Progenitor cell of endocrine pancreas (in vitro differentiated cells): ENCODE measurements around the gene ARHGAP26. TPM values are rescaled to one million over a fixed set of nuclear protein-coding genes. Genes with fewer than 3 reads are reported as not detected.

Source experiments
- DNase-seq: peaks from one replicate; pipeline ENCODE4 v3.0.0; 2021; ENCODE audit warnings: low spot score; ENCODE audit not compliant: unreplicated experiment
- H3K27ac Mint-ChIP-seq: 2 replicates; pipeline ENCODE4 v1.8.0; 2021; ENCODE audit warnings: mild to moderate bottlenecking, moderate library complexity, mixed read lengths
- H3K27me3 Mint-ChIP-seq: 2 replicates; pipeline ENCODE4 v1.8.0; 2021; ENCODE audit warnings: mixed read lengths
- H3K36me3 Mint-ChIP-seq: 2 replicates; pipeline ENCODE4 v1.8.0; 2022; ENCODE audit warnings: mixed read lengths; ENCODE audit not compliant: insufficient read depth
- H3K4me1 Mint-ChIP-seq: 2 replicates; pipeline ENCODE4 v1.8.0; 2021; ENCODE audit warnings: low read depth, mixed read lengths
- H3K4me3 Mint-ChIP-seq: 2 replicates; pipeline ENCODE4 v1.8.0; 2021; ENCODE audit warnings: low read depth, mild to moderate bottlenecking, moderate library complexity, mixed read lengths
- H3K9me3 Mint-ChIP-seq: 2 replicates; pipeline ENCODE4 v1.8.0; 2021; ENCODE audit warnings: low read depth, mixed read lengths
- total RNA-seq: library from RNA; stranded (reverse); gene quantifications from 2 replicates; pipeline ENCODE4 v1.2.1, GENCODE V29; 2021
- TF ChIP-seq, protein P1 (sequence below): fragments of 200-600 bp; sonication (generic); IDR thresholded peaks from one replicate; pipeline ENCODE4 v1.5.0; 2021; ENCODE audit warnings: antibody characterized with exemption, mild to moderate bottlenecking; ENCODE audit not compliant: unreplicated experiment

Gene ARHGAP26
- total RNA-seq, 1 donor from 2014 or later = 21.3 TPM

DNA sequence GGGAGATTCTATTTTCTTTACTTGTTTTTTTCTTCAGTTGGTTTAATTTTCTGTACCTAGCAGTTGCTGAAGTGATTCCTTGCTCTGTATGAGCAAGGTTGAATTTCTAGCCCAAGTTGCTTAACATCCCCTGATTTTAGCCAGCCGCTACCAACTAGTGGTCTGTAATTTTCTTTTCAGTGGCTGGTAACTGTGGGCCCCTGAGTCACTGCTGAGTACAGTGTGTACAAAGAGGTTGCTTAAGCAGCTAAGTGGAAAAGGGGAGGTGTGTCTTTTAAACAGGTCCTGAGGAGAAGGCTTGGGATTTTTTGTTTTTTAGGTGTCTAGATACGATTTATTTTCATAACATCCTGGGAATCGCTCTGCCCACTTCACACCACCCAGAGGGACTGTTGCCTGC lies 378.6 kb downstream of the ARHGAP26 start:
- Mint-ChIP-seq H3K27me3 (no peaks in the 10 kb centered on the region), H3K36me3 (peaks cover 5% of the 10 kb centered on the region), H3K9me3 (no peaks in the 10 kb centered on the region), H3K27ac (no peak overlapping the region), H3K4me1 (no peaks in the 10 kb centered on the region), H3K4me3 (no peak overlapping the region)
- DNase-seq = no peak
- TF ChIP-seq, protein P1, sequence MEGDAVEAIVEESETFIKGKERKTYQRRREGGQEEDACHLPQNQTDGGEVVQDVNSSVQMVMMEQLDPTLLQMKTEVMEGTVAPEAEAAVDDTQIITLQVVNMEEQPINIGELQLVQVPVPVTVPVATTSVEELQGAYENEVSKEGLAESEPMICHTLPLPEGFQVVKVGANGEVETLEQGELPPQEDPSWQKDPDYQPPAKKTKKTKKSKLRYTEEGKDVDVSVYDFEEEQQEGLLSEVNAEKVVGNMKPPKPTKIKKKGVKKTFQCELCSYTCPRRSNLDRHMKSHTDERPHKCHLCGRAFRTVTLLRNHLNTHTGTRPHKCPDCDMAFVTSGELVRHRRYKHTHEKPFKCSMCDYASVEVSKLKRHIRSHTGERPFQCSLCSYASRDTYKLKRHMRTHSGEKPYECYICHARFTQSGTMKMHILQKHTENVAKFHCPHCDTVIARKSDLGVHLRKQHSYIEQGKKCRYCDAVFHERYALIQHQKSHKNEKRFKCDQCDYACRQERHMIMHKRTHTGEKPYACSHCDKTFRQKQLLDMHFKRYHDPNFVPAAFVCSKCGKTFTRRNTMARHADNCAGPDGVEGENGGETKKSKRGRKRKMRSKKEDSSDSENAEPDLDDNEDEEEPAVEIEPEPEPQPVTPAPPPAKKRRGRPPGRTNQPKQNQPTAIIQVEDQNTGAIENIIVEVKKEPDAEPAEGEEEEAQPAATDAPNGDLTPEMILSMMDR = no peak

DNA sequence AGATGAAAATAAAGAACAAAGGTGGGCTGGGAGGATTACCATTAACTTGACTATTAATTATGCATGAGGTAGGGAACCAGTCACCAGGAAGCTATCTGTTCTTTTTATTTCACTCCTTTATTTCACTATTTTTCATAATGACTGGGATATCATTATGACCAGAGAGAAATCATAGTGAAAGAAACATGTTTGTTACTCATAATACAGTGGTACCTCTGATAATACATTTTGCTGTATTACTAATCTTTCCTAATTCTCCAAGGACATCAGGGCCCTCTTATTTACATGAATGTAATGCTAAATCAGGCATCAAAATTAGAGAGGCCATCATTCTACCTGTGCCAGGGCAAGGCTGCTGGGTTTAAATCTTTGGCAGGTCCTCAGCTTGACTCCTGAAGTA lies 379.6 kb downstream of the ARHGAP26 start:
- peaks cover 5% of the 10 kb centered on the region for H3K36me3 Mint-ChIP-seq
- no peaks in the 10 kb centered on the region for H3K9me3 Mint-ChIP-seq
- no peaks in the 10 kb centered on the region for H3K4me1 Mint-ChIP-seq
- DNase-seq = no peak
- H3K4me3 Mint-ChIP-seq = no peak overlapping the region
- H3K27me3 Mint-ChIP-seq = no peaks in the 10 kb centered on the region
- H3K27ac Mint-ChIP-seq = no peak overlapping the region
- TF ChIP-seq, protein P1 = no peak

DNA sequence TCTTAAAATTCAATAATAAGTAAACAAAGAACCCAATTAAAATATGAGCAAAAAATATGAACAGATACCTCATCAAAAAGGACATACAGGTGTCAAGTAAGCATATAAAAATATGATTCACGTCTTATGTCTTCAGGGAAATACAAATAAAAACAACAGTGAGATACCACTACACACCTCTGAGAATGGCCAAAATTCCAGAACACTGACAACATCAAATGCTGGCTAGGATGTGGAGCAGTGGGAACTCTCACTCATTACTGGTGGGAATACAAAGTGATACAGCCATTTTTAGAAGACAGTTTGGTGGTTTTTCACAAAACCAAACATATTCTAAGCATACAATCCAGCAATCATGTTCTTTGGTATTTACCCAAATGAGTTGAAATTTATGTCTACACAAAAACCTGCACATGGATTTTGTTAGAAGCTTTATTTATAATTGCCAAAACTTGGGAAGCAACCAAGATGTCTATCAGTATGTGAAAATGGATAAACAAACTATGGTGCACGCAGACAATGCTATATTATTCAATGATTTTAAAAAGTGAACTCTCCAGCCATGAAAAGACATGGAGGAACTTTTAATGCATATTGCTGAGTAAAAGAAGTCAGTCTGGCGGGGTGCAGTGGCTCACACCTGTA lies 381.0 kb downstream of the ARHGAP26 start:
- Mint-ChIP-seq H3K27me3 (no peaks in the 10 kb centered on the region), H3K27ac (no peak overlapping the region), H3K4me1 (no peaks in the 10 kb centered on the region), H3K36me3 (peaks cover 5% of the 10 kb centered on the region), H3K4me3 (no peak overlapping the region), H3K9me3 (no peaks in the 10 kb centered on the region)
- TF ChIP-seq, protein P1 = no peak
- no peak for DNase-seq

DNA sequence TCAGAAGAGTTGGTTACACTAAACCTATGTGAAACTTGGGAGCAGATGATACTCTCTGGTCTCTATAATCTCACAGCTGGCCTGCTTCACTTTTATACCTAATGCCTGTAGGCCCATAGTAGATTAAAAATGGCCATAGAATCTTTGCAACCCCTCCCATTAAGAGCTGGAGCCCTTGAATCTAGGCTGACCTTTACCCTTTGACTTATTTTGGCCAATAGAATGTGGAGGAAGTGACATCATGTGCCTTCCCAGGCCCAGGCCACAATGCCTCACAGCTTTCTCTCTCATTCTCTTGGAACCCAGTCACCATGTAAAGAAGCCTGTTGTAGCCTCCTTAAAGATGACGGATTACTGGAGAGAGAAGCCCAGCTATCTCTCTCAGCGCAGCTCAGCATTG lies 382.3 kb downstream of the ARHGAP26 start:
- H3K27me3 Mint-ChIP-seq = no peaks in the 10 kb centered on the region

DNA sequence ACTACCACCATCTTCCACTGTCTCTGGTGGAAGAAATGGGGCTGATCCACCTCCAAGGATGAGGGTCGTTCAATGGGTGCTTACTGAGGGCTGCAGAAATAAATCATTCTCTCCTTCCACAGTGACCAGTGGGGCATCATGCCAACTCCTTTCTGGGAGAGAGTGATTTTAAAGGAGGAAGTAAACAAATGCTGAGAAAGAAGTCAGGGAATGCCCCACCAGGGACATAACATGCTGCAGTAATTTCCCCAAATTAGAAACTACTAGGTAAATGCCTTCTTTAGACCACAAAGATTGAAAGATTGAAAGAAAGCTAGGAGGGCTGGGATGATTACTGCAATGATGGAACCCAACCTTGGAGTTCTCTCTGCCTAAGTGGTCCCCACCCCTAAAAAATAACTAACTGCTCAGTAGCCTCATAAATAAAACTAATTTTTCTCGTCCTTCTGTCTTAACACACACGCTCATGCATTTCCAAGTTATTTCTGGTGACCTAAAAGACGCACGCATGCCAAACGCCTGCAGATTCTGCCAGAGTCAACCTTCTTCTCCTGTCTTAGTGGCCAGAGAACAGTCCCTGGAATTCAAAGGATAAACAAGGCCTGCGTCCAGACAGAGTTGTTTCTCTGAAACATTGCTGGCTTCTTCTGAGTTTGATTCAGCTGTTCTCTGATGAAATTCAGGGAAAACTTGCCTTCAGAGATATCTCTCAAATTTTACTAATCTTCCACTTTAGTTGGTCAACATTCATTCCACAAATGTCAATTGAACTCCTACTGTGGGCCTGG lies 383.3 kb downstream of the ARHGAP26 start:
- H3K27ac Mint-ChIP-seq = no peak overlapping the region
- H3K4me1 Mint-ChIP-seq = peaks cover 1% of the 10 kb centered on the region

More for the DNA sequence above, 382.3 kb downstream of the ARHGAP26 start:
- no peaks in the 10 kb centered on the region for H3K9me3 Mint-ChIP-seq
- TF ChIP-seq, protein P1 = no peak
- DNase-seq = no peak
- H3K4me3 Mint-ChIP-seq = no peak overlapping the region
- peaks cover 5% of the 10 kb centered on the region for H3K36me3 Mint-ChIP-seq
- no peak overlapping the region for H3K27ac Mint-ChIP-seq
- H3K4me1 Mint-ChIP-seq = no peaks in the 10 kb centered on the region

More for the DNA sequence above, 383.3 kb downstream of the ARHGAP26 start:
- no peaks in the 10 kb centered on the region for H3K27me3 Mint-ChIP-seq
- H3K9me3 Mint-ChIP-seq = no peaks in the 10 kb centered on the region
- TF ChIP-seq, protein P1 = no peak
- H3K4me3 Mint-ChIP-seq = no peak overlapping the region
- no peak for DNase-seq
- H3K36me3 Mint-ChIP-seq = peaks cover 5% of the 10 kb centered on the region
